T-helper 2 cell (primary cell): ENCODE results near the gene TEDC1.
A peak's percentile ranks its signal among the peaks of the same experiment; 100 is the strongest.

ENCODE experiments used
- DNase-seq, 5 experiments: peaks; one replicate each; pipeline versions ENCODE4 v3.0.0 to v3.0.0-alpha.2; 2012 to 2022

Gene TEDC1

DNA sequence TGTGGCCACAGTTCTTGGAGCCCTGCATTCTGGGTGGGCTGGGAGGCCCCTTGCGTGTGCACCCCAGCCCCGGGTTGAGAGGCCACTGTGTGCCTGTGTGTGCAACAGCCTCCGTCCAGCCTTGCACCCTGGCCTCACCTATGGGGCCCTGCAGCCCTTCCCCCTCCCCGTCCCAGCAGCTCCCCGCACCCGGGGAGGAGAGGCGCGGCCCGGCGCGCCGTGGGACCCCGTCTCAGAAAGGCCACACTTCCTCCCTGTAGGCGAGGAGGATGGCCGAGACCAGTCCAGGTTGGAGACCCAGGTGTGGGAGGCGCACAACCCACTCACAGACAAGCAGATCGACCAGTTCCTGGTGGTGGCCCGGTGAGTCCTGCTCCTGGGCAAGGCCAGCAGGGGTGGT is 33.0 kb upstream of the TEDC1 start:
- DNase-seq: no peak

DNA sequence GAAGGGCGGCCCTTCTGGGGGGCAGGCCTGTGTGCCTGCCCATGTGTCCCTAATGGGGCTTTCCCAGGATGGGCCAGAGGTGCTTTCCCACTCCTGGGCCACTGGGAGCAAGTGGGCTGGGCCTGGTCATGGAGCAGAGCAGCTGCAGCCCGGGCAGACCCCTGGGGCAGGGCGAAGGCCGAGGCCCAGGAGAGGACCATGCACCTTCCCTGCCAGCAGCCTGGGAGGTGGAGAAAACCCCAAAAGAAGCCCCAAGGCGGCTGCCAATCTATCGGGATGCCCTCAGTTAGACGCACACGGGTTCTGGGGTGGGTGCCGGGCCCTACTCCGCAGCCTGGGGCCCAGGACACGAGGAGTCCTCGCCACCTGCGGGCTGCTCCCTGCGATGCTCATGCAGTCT is 32.5 kb upstream of the TEDC1 start:
- no peak for DNase-seq

DNA sequence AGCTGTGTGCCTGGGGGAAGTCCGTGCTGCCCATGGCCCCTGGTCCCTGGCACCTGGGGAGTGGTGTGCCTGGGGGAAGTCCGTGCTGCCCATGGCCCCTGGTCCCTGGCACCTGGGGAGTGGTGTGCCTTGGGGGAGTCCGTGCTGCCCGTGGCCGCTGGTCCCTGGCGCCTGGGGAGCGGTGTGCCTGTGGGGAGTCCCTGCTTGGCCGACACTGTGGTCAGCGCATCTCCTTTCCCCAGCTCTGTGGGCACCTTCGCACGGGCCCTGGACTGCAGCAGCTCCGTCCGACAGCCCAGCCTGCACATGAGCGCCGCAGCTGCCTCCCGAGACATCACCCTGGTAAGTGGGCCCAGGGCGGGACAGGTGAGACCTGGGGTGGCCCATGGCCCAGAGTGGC is 30.9 kb upstream of the TEDC1 start:
- DNase-seq: no peak

DNA sequence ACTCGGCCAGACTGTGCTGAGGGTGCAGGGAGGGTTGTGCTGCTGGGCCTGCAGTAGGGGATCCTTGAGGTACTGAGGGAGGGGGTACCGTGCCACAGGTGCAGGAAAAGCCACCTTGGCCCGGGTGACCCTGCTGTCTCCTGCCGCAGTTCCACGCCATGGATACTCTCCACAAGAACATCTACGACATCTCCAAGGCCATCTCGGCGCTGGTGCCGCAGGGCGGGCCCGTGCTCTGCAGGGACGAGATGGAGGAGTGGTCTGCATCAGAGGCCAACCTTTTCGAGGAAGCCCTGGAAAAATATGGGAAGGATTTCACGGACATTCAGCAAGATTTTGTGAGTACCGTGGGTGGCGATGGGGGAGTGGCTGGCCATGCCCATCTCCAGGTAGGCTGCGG is 30.4 kb upstream of the TEDC1 start:
- DNase-seq: no peak

DNA sequence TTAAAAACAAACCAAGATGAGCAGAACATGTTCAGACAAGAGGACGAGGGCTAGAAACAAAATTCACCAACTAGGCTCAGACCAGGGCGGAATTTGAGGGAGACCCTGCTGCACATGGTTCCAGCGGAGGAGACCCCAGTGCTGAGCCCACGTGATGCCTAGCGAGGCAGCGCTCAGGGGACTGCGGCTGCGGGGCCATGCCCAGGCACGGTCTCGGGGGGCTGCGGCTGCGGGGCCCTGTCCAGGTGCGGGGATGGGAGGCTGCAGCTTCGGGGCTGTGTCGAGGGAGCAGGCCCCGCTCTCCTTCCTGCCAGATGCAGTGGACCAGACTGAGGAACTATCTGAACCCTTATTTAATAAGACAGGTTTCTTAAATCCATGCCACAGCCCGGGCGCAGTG is 29.1 kb upstream of the TEDC1 start:
- no peak for DNase-seq

DNA sequence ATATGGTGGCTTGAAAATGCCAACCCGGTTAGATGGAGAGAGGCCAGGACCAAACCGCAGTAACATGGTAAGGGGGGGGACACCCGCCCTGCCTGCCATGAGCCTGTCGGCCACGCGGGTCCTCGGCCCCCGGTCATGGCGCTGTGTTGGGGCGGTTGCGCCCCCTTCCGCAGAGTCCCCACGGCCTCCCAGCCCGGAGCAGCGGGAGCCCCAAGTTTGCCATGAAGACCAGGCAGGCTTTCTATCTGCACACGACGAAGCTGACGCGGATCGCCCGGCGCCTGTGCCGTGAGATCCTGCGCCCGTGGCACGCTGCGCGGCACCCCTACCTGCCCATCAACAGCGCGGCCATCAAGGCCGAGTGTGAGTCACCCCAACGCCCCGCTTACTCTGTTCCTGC is 26.5 kb upstream of the TEDC1 start:
- no peak for DNase-seq

DNA sequence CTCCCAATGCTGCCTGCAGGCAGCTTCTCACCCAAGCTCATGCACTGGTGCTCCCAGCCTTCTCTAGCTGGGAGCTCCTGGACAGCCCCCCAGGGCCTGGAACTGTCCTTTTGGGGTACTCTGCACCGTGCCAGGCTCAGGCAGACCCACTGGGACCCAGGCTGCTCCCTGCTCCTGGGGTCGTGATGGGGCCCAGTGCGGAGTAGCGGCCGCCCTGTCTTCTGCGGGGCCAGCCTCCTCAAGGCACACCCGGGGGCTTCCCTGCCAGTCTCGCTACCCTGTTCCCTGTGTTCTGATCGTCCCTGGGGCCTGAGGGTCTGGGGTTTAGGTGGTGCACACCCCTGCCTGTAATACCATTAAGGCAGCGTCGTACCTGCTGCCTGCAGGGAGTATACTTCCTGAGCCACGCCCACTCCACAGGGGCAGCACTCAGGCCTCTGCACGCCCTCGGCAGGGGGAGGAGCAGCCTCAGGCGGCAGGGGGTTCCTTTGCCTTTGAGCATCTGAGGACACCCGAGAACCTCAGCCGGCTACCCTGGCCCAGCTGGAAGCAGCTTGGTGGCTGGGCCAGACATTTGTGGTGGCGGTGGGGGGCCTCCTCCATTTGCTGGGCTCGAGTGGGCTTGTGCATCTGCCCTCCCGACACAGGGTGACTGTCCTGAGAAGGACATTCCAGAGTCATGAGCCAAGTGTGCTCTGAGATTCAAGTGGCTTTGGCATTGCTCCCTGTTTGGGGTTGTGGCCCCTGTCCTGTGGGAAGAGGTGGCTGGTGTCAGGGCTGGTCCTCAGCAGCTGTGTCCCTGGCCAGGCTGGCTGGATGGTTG is 25.6 kb upstream of the TEDC1 start:
- DNase-seq: no peak

DNA sequence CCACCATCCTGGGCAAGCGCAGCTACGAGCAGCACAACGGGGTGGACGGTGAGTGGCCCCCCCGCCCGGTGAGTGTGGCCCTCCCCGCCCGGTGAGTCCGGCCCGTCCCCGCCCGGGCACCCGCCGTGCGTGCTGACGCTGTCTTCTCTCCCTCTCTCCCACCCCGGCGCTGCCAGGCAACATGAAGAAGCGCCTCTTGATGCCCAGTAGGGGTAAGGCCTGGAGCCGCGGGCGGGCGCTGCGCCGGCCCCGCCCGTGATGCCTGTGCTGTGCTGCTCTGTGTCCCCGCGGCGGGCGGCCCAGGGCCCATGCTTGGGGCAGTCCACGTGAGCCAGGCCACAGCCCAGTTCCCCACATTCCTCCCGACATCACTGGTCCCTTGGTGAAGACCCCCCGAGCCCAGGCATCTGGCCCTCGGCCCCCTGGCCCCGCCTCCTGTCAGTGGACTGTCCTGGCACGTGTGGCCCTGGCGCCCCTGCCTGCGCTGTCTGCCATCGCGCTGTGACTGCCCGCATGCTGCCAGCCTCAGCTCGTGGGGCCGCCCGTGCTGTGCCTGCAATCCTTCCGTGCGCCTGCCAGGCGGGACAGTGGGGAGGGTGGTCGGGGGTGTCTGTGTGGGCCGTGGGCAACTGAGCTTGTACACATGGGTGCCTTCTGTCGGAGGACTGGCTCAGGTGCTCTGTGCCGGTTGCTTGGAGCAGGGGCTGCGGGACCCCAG is 24.4 kb upstream of the TEDC1 start:
- DNase-seq: no peak

DNA sequence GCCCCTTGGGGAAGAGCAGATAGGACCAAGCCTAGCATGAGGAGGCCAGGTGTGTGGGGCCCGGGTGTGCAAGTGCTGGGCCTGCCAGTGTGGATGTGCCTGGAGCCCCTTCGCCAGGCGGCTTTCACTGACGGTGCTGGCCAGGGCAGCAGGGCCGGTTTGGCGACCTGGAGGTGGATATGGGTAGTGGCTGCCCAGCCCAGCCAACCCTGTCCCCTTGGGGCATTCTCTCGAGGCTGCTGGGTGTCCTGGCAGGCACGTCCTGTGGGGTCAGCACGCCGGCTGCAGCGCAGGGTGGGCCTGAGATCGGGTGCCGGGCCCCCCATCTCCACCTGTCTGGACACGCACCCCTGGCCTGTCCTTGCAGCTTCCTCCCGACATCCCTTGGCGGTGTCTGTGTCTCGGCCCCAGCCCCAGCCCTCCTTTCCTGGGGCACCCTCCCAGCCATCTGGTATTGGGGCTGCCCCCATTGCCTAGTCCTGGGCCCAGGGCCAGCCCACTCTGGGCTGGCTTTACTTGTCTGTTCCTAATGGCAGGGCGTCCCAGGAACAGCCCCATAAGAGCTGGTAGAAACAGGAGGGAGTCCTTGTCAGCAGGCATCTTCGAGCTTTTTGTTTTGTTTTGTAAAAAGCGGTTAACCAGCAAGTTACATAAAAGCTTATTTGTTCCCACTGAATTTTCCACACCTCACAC is 23.7 kb upstream of the TEDC1 start:
- DNase-seq: no peak

DNA sequence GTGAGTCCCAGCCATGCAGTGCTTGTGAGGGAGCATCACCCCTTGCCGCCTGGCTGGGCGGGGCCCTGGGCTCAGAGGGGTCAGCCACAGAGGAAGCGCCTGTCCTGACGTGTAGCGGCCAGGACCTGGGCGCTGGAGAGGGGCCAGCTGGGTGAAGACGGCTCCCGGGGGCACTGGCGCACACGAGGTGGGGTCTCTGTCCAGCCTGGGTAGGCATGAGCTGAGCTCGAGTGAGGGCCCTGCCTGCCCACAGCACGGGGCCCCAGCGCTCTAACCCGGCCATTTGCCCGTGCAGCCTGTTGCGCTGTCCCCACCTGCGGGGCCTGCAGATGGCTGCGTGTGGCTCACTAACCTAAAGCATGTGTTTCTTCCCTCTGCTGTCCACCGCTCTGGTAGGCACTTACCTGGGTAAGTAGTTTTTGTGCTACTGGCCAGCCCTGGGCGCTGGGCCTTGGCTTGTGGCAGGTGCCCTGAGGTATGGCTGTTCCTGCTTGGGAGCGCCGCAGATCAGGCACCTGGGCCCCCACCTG is 23.0 kb upstream of the TEDC1 start:
- DNase-seq: no peak

DNA sequence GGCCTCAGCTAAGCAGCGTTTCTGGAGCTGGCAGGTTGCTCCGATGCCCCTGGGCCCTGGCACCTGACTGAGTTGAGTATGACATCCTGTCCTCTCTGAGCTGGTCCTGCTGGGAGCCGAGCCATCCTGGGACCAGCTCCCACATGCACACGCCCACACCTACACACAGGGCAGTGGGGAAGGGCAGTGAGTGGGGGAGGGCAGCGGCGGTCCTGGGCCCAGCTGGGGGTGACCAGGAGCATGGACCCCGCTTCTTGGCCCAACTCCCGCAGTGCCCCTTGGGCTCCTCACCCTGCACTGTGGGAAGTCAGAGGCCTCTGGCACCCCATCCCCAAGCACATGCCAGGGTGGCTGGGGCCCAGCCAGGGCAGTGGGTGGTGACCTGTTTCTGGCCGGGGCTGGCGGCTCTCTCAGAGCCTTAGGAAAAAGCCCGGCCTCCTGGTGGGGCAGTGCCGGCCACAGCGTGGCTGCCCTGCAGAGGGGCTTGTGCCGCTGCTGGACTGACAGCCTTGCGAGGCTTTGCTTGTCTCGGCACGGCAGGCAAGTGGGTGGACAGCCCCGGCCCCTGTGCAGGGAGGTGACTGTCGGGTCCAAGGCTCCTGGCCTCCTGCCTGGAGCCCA is 22.3 kb upstream of the TEDC1 start:
- no peak for DNase-seq

DNA sequence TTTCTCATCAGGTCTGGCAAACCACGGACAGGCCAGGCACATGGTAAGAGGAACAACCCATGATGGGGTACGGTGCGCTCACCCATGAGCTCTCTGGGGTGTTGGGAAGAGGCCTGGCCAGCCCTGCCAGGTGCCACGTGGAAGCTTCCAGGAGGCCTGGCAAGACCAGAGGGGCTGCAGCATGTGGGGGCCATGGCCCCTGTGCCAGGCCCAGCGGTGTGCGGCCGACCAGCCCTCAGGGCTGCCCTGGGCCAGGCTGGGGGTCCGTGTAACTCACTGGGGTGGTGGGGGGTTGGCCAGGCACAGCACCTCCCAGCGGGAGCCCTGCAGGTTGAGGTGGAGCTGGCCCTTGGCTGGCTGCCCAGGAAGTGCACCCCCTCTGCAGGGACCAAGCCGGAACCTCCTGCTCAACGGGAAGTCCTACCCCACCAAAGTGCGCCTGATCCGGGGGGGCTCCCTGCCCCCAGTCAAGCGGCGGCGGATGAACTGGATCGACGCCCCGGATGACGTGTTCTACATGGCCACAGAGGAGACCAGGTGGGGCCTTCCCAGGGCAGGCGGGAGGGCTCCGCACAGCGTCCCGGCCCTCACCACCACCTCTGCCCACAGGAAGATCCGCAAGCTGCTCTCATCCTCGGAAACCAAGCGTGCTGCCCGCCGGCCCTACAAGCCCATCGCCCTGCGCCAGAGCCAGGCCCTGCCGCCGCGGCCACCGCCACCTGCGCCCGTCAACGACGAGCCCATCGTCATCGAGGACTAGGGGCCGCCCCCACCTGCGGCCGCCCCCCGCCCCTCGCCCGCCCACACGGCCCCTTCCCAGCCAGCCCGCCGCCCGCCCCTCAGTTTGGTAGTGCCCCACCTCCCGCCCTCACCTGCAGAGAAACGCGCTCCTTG is 21.3 kb upstream of the TEDC1 start:
- no peak for DNase-seq

DNA sequence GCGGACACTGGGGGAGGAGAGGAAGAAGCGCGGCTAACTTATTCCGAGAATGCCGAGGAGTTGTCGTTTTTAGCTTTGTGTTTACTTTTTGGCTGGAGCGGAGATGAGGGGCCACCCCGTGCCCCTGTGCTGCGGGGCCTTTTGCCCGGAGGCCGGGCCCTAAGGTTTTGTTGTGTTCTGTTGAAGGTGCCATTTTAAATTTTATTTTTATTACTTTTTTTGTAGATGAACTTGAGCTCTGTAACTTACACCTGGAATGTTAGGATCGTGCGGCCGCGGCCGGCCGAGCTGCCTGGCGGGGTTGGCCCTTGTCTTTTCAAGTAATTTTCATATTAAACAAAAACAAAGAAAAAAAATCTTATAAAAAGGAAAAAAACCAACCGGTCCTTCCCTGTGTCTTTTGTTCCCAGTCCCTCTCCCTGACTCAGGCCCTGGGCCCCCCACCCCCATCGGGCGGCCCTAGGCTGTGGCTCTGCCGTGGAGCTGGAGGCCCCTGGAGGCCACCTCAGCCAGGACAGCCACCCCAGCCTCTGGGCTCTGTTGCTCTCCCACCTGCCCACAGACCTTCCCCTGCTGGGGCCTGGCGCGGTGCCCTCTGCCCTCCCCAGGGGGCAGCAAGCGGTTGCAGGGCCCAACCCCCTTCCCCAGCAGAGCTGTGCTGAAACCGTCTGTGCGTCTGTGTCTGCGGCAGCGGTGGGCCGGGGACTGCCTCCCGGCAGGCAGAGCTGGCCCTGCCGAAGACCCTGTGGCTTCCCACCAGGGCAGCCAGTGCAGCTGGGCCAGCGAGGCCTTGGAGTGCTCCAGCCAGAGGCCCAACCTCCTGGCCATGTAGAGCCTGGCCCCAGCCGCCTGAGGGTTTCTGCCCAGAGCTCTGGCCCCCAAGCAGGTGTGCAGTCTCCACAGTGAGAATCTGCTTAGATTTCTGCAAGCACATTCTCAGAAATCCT is 20.4 kb upstream of the TEDC1 start:
- DNase-seq: no peak

DNA sequence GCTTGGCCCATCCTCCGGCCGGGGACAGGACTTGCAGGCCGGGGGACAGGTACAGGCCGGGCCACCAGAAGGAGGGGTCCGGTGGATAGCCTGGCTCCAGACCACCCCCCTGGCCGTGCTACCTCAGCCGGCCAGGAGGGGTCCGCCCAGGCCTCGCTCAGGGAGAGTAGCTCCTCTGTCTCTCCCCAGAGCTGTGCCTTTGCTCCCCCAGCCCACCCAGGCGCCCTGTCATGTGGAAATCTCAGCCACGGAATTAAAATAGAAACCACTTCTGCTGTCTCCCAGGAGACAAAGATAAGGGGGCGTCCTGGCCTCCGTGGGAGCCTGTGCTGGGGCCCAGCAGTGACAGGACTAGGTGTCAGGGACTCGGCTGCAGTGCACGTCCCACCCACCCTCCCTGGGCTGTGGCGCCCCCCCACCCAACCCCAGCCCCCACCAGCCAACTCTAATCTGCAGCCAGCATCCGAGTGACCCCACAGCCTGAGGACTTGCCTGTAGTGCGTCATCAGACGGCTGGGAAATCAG is 19.7 kb upstream of the TEDC1 start:
- DNase-seq: no peak

DNA sequence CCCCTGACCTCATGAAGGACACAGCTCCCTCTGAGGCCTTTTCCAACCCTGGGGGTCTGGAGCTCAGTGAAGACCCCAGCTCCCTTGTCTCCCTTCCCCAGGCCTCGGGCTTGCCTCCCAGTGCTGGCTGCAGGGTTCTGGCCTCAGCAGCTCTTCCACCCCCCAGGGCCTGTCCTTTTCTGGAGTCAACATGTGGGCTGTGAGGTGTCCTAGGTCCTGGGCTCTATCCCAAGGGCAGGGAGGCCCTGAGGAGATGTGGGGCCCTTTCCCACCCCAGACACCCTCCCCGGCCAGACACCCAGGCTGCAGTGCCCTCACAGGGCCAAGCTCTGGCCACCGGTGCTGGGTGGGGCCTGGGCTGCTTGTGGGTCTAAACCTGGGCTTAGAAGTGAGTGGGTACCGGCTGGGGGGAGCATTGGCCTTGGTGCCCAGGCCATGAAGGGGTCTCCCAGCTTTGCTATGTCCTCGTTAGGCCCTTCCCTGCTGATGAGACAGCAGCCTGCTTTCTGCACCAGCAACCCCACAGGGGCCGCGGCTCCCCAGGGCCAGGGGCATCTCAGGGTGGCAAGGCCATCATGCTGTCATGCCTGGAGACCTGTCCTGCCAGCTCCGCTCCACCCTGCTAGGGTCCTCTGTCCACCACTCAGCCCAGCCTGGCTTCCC is 19.1 kb upstream of the TEDC1 start:
- DNase-seq: no peak

DNA sequence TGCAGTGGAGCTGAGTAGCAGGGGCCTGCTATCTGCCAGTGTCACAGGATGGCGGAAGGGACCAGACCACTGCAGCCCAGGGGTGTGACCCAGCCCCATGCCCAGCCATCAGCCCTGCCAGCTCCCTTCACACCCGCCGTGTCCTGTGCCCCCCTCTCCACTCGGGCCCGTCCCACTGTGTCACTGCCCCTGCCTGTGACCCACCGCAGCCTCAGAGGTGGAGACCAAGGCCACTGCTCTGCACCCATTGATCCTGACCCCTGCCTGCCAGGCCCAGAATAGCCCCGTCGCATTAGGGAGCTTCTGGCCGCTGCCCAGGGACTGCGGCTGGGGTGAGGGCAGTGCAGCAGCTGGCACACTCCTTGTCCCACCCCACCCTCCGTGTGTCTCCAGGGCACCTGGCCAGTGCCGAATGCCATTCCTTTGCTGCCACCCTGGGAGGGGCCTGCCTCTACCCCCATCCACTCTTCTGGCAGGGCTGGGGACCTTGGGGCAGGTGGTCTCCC is 18.5 kb upstream of the TEDC1 start:
- no peak for DNase-seq

DNA sequence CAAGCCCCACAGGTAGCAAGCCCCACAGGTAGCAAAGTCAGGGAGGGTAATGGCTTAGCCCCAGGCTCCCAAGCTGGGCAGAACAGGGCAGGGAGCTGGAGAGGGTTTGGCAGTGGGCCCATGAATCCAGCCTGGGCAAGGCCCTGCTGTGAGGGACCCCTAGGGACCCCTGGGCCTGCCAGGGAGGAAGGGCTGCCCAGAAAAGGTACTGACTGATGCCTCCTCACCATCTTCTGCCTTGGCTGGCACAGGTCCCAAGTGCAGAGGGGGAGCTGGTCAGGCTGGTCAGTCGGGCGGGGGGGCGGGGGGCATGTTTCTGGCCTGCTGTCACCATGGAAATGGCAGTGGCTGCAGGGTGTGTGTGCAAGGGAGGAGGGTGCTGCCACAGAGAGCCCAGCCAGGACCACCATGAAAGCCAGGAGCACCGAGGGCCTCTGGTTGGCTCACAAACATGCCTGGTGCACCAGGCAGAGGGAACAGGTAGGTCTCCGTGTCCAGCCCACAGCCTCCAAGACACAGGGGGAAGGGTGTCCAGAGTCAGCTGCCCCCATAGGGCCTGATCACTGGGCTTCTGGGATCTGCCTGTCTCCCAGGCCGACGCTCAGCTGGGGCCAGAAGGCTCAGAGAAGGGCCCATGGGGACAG is 17.9 kb upstream of the TEDC1 start:
- no peak for DNase-seq

DNA sequence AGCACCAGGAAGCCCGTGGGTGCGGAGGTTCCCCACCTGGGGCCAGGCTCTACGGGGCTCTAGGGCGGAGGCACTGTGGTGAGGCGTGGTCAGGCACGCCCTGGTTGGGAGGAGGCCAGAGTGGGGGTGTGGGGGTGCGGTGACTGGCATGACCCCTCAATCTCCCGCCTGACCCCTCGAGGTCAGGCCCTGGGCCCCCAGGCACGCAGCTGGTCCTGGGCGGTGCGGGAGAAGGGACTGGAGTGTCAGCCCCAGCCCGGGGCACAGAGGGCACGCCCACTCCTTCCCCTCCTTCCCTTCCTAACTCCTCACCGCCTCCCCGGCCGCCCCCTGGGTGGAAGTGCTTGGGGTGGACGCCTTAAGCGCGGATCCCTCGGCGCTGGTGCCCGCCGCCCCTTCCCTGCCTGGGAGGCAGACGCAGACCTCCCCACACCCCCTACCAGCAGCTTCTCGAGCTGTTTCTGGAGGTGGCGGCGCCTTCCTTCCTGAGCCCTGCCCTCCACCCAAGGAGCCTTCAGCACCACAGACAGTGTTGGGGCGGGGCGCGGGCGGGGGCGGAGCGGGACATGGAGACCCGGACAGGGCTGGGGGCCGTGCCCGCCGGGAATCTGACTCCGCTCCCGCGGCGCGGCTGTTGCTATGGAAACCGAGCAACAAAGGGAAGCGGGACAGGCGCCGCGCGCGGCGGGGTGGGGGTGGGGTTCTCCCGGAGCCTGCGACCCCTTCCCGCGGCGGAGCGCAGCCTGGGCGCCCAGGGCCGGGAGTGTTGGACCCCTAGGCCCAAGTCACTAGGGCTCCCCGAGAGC is 17.2 kb upstream of the TEDC1 start:
- peak; percentile 56 to 81 (median 64) for DNase-seq
